ENCODE measurements around the gene ABCB8. TPM values are rescaled to one million over a fixed set of nuclear protein-coding genes. Genes with fewer than 3 reads are reported as not detected.

ABCB8 gene
- total and polyA plus RNA-seq, 9 of the 15 experiments (the other 6 are each of a cell fraction or from before 2014, with no cell fraction given) = 7.6 to 106 (median 36.3) TPM

GRCh38 chr7:150983893-150984368, 44.3 kb upstream of the ABCB8 start (continued):
- TF ChIP-seq NR2F6 (CRISPR knock-in tag; IDR thresholded peaks at IDR 0.05) (no peak), ZNF239 (CRISPR knock-in tag; IDR thresholded peaks at IDR 0.05) (no peak), MXD1 (CRISPR knock-in tag; IDR thresholded peaks at IDR 0.05; ENCODE audit: borderline replicate concordance, poor library complexity, severe bottlenecking) (no peak), ZNF780A (CRISPR knock-in tag; IDR thresholded peaks at IDR 0.05) (no peak), ZFP91 (CRISPR knock-in tag; IDR thresholded peaks at IDR 0.05) (no peak), RFX5 (IDR thresholded peaks at IDR 0.05; ENCODE audit: low read depth, low read length) (no peak), ZNF551 (CRISPR knock-in tag; IDR thresholded peaks at IDR 0.05) (no peak), ARID4B (CRISPR knock-in tag; IDR thresholded peaks at IDR 0.05) (peak; percentile 56), POLR3A (IDR thresholded peaks at IDR 0.05; ENCODE audit: borderline replicate concordance, extremely low read depth, insufficient read depth, insufficient read length) (no peak), MYC (IDR thresholded peaks at IDR 0.05; ENCODE audit: low read depth, low read length) (no peak), MYC (CRISPR knock-in tag; IDR thresholded peaks at IDR 0.05; ENCODE audit: borderline replicate concordance, low read depth) (no peak), SRF (CRISPR knock-in tag; IDR thresholded peaks at IDR 0.05) (peak in 1 of 2 experiments; percentile 77; a peak in 2 of 4 replicates), AFF1 (IDR thresholded peaks at IDR 0.05; ENCODE audit: low read depth in 1 of 2, partially characterized antibody in 2 of 2) (peak in 1 of 2 experiments; percentile 97), ZFPM2 (CRISPR knock-in tag; IDR thresholded peaks at IDR 0.05) (0 out of 2 replicates have a peak, but pooled peaks have one; percentile 72)

All from K562 (cell line).